Measurements from ENCODE around the gene TPRX1. TPM values are rescaled to one million over a fixed set of nuclear protein-coding genes. Genes with fewer than 3 reads are reported as not detected.

TPRX1 gene
- total RNA-seq, 2 experiments from 2014 or later = not detected

DNA sequence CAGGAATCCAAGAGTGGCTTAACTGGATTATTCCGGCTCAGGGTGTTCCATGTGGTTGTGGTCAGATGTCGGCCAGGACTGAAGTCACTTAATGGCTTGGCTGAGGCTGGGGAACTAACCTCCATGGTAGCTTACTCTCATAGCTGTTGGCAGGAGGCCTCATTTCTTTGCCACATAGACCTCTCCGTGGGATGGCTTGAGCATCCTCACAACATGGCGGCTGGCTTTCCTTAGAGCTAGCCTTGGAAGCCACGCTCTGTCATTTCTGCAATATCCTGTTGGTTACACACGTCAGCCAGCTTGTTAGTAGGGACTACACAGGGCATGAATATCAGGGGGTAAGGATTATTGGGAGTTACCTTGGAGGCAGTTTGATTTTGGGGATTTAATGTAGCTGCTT, 22.4 kb upstream of the TPRX1 start:
- H3K79me2 ChIP-seq (ENCODE audit: insufficient read depth, low read depth, low read length) = no peaks in the 10 kb centered on the region
- H3K4me1 ChIP-seq (ENCODE audit: insufficient read depth, low read length, poor library complexity, severe bottlenecking) = no peaks in the 10 kb centered on the region
- intact Hi-C loops (cut with micrococcal nuclease; ENCODE audit: unreplicated experiment) = no loop called here
- H3K9me2 ChIP-seq (ENCODE audit: insufficient read depth, low read length) = no peaks in the 10 kb centered on the region
- H3K36me3 ChIP-seq (ENCODE audit: insufficient read depth, low read length) = no peaks in the 10 kb centered on the region
- ChIA-PET POLR2A (no interaction called here), CTCF (ENCODE audit: unreplicated experiment) (no interaction called here)
- H2AFZ ChIP-seq (ENCODE audit: low read length) = no peak overlapping the region
- no peak overlapping the region for H3K27ac ChIP-seq (ENCODE audit: low read depth, low read length, poor library complexity, severe bottlenecking)
- no peaks in the 10 kb centered on the region for H3K9me3 ChIP-seq (ENCODE audit: low read length)
- H3K4me2 ChIP-seq (ENCODE audit: low read length) = no peak overlapping the region
- no peaks in the 10 kb centered on the region for H4K20me1 ChIP-seq (ENCODE audit: insufficient read depth, low read length)
- no TSS peak for BruUV-seq (replicated peaks)
- TF ChIP-seq EZH2phosphoT487 (IDR thresholded peaks at IDR 0.05; ENCODE audit: borderline replicate concordance, low read depth, low read length) (no peak), CTCF (conservative IDR thresholded peaks at IDR 0.05; ENCODE audit: low read length) (no peak)
- DNase-seq (ENCODE audit: low spot score) = no peak
- no peak overlapping the region for H3K4me3 ChIP-seq (ENCODE audit: low read depth, low read length, poor library complexity, severe bottlenecking)

DNA sequence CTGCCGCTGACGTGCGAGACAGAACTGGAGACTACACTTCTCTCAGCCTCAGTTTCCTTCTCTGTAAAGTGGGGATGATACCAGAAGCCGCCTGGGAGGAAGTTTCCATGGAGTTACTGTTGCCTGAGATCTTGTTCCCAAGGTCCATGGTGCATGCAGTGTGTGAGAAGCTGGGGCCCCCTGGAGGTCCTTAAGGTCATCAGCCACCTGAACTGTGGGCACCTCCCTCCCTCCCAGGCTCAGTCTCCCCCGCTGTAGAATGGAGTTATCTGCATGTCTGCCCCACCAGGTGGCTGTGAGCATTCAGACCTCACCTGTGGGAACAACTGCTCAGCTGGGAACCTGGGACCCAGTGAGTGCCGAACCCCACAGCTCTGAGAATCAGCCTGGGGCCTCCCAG, 20.0 kb upstream of the TPRX1 start:
- no TSS peak for BruUV-seq (replicated peaks)
- CTCF ChIA-PET (ENCODE audit: unreplicated experiment) = no interaction called here

More for the DNA sequence above, 20.0 kb upstream of the TPRX1 start:
- no peak overlapping the region for H2AFZ ChIP-seq (ENCODE audit: low read length)
- TF ChIP-seq CTCF (conservative IDR thresholded peaks at IDR 0.05; ENCODE audit: low read length) (no peak), EZH2phosphoT487 (IDR thresholded peaks at IDR 0.05; ENCODE audit: borderline replicate concordance, low read depth, low read length) (no peak)
- H3K27ac ChIP-seq (ENCODE audit: low read depth, low read length, poor library complexity, severe bottlenecking) = no peak overlapping the region
- H3K9me3 ChIP-seq (ENCODE audit: low read length) = no peaks in the 10 kb centered on the region
- POLR2A ChIA-PET = no interaction called here
- no peaks in the 10 kb centered on the region for H3K9me2 ChIP-seq (ENCODE audit: insufficient read depth, low read length)
- H3K36me3 ChIP-seq (ENCODE audit: insufficient read depth, low read length) = no peaks in the 10 kb centered on the region
- no peaks in the 10 kb centered on the region for H3K4me1 ChIP-seq (ENCODE audit: insufficient read depth, low read length, poor library complexity, severe bottlenecking)
- H3K79me2 ChIP-seq (ENCODE audit: insufficient read depth, low read depth, low read length) = no peaks in the 10 kb centered on the region
- H4K20me1 ChIP-seq (ENCODE audit: insufficient read depth, low read length) = no peaks in the 10 kb centered on the region
- H3K4me2 ChIP-seq (ENCODE audit: low read length) = no peak overlapping the region
- DNase-seq (ENCODE audit: low spot score) = no peak
- no peak overlapping the region for H3K4me3 ChIP-seq (ENCODE audit: low read depth, low read length, poor library complexity, severe bottlenecking)
- intact Hi-C loops (cut with micrococcal nuclease; ENCODE audit: unreplicated experiment) = no loop called here
